ENCODE data around the gene IGFBP2.
"Not testable (repeated sequence)": the region's sequence is repeated elsewhere in the genome, so short reads cannot be mapped to it uniquely, and the experiment has no call there.

IGFBP2 gene, protein sequence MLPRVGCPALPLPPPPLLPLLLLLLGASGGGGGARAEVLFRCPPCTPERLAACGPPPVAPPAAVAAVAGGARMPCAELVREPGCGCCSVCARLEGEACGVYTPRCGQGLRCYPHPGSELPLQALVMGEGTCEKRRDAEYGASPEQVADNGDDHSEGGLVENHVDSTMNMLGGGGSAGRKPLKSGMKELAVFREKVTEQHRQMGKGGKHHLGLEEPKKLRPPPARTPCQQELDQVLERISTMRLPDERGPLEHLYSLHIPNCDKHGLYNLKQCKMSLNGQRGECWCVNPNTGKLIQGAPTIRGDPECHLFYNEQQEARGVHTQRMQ

DNA sequence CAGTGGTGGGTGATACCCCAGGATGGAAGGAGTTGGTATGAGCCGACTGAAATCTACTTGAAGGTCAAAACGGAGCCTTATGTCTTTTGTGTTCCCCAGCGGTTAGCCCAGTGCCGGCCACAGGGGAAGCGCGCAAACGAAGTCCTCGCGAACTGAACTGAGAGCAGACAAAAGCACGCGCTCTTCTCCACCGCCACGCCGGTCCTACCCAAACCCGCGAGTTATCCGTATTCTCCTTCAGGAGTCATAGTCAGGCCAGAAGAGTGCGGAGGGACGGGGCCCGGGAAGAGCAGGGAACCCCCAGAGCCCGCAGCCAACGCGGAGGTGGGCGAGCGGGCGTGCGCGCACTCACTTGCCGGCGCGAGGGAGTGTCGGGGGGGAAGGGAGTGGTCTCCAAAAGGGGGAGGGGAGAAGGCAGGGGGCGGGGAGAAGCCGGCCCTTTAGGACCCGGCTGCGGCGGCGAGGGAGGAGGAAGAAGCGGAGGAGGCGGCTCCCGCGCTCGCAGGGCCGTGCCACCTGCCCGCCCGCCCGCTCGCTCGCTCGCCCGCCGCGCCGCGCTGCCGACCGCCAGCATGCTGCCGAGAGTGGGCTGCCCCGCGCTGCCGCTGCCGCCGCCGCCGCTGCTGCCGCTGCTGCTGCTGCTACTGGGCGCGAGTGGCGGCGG lies at the start of gene IGFBP2:
TSS of gene IGFBP2 (plus strand) at position 469 of the 664 bp plus-strand sequence. CDS start at position 573, 104 bp downstream.
- peak in 1 of 3 experiments; percentile 0 for DNase-seq (ENCODE audit: low read depth in 3 of 3)

DNA sequence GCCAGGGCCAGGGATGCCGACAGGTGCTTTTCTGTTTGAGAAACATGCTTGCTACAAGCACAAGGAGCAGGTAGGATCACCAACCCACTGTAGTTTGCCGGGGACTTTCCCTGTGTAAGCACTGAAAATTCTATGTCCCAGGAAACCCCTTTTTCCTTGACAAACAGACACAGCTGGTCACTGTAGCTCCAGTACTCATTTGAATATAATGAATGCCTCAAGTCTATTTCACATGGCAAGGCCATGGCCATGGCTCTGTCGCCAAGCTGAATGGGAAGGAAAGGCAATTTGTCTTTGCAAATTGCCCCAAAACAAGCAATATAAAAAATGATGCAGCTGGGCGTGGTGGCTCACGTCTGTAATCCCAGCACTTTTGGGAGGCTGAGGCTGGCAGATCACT lies 49.6 kb upstream of the IGFBP2 start:
- DNase-seq (ENCODE audit: low read depth in 3 of 3): no peak

DNA sequence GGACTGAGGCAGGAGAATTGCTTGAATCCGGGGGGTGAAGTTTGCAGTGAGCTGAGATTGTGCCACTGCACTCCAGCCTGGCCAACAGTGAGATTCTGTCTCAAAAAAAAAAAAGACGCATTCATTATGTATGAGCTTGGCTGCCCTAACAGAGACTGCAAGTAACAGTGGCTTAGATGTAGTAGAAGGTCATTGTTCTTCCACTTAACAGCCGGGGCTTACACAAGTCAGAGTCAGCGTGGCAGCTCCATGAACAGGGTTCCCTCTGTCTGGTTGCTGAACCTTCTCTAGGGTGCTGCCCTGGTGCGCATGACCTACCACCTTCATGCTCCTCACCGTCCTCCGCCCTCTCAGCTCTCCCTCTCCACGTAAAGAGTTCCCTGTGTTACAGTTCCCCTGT lies 49.1 kb upstream of the IGFBP2 start:
- DNase-seq (ENCODE audit: low read depth in 3 of 3): no peak

- DNase-seq (ENCODE audit: low read depth in 3 of 3): no peak
These were observed 47.8 kb upstream of the IGFBP2 start for GRCh38 chr2:216585441-216585840.

GRCh38 chr2:216588861-216589710 lies 44.1 kb upstream of the IGFBP2 start:
- no peak for DNase-seq (ENCODE audit: low read depth in 3 of 3)

DNA sequence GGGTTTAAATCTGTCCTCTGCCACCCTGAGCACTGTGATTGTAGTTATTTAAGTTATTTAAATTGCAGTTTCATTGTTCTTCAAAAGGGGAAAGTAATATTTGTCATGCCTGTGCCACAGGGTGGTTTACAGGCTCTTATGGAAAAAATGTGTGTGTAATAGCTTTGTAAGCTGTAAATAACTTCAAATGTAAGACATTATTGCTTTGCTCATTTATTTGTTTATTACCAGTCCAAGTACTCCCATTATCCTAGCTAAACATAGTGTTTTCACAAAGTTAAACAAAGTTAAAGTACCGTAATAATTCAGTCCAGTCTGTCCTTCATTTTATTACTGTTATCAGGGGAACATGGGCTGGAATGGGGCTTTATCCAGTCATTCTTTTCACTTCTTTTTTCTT lies 43.4 kb upstream of the IGFBP2 start:
- no peak for DNase-seq (ENCODE audit: low read depth in 3 of 3)

DNA sequence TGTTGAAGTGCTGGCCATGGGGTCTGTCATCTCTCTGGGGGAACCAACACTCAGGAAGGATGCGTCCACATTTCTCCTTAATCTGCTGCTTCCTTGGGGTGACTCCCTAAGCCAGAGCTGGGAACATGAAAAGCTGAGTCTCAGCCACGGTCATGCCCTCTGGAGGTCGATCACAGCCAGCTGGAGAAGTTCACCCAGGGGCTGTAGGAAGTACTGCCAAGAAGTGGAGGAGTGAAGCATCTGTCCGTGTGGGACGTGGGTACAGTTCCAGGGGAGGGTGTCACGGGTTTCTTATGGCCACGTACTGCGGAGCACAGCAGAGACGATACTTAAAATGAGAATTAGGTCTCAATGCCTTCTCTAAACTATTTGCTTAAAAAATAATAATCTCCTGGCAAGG lies 42.4 kb upstream of the IGFBP2 start:
- DNase-seq (ENCODE audit: low read depth in 3 of 3): no peak

DNA sequence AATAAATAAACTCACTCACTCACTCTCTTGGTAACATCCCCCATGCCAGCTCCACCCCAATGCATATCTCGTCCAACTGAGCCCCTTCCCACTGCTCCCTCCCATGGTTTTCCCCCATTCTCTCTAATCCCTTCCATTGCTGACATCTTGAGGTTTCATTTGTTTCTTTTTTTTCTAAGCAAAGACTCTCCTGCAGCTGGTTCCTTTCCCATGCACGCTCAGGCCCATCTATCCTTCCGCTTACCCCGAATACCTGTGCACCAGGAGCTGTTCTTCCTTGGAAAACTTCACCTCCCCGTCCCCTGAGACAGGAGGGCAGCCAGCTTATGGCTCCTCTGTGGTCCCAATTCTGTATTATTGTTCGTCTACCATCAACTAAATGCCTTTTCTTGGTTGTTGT lies 41.7 kb upstream of the IGFBP2 start:
- no peak for DNase-seq (ENCODE audit: low read depth in 3 of 3)

DNA sequence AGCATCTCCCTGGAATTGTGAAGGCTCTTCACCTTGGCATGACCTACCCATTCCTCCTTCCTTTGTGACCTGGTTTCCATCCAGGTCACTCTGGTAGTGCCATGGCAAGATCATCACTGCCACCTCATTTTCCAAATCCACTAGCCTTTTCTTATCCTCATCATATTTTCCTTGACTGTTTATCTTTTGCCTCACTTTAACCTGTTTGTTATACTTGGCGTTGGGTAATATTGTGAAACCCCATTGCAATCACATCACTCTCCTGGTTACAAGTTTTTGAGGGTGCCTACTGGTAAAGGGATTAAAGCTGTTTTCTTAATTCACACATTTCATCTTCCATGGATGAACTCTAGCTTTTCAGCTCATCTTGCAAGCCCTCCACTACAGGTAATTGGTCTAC lies 39.1 kb upstream of the IGFBP2 start:
- no peak for DNase-seq (ENCODE audit: low read depth in 3 of 3)

DNA sequence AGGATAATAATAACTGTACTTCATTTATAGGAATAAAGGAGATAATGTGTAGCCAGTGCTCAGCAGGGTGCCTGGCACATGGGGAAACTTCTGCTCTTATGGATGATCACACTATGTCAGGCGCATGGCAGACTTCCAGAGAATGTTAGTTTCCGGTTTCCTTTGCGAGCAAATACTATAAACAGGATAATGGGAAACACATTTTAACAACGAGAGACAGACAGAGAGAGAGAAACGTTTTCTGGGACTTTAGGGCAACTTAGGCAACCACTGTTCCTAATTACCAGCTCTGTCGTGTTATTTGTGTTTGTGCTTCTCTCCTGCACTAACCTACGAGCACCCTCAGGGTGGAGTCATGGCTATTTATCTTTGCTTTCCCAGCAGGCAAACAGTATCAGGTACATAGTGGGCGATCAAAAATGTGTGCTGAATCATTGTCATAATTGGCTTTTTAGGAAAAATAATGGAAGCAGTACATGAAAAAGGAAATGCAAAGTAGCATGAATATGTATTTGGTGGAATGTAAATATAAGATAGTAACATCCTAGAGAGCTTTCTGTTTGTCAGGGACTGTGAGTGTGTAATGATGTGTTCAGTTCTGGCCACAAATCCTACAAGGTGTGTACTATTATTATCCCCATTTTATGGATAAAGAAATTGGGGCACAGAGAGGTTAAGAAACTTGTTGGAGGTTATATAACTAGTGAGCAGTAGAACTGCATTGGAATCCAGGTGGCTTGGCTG lies 36.8 kb upstream of the IGFBP2 start:
- no peak for DNase-seq (ENCODE audit: low read depth in 3 of 3)

- DNase-seq (ENCODE audit: low read depth in 3 of 3): no peak
These were observed 36.2 kb upstream of the IGFBP2 start for GRCh38 chr2:216596980-216597509.

DNA sequence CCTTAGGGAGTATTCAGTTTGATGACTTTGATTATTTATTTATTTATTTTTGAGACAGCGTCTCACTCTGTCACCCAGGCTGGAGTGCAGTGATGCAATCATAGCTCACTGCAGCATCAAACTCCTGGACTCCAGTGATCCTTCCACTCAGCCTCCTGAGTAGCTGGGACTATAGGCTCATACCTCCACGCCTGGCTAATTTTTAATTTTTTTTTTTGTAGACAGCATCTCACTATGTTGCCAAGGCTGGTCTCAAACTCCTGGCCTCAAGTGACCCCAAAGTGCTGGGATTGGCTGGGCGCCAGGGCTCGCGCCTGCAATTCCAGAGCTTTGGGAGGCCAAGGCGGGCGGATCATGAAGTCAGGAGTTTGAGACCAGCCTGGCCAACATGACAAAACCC lies 35.4 kb upstream of the IGFBP2 start:
- DNase-seq (ENCODE audit: low read depth in 3 of 3): not testable (repeated sequence)

GRCh38 chr2:216601632-216602409 lies 31.4 kb upstream of the IGFBP2 start:
- DNase-seq (ENCODE audit: low read depth in 3 of 3): no peak

- DNase-seq (ENCODE audit: low read depth in 3 of 3): no peak
These were observed 30.0 kb upstream of the IGFBP2 start for GRCh38 chr2:216603010-216603883.

DNA sequence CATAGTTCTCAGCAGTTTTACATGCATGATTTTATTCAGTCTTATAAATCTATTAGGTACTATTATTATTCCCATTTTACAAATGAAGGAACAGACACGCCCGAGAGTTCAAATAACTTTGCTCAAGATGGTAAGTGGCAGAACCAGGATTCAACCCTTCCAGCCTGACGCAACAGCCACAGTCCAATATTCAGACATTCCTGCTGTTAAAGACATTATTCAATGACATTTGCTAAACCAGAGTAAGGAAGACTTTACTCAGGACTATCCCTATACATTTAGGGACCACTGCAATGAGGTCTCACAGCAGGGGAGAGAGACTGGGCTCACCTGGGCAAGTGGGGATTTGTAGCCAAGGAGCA lies 29.4 kb upstream of the IGFBP2 start:
- DNase-seq (ENCODE audit: low read depth in 3 of 3): no peak

GRCh38 chr2:216604458-216604857 lies 28.8 kb upstream of the IGFBP2 start:
- no peak for DNase-seq (ENCODE audit: low read depth in 3 of 3)

GRCh38 chr2:216606551-216607276 lies 26.5 kb upstream of the IGFBP2 start:
- peak; percentile 4 to 27 (median 4) for DNase-seq (ENCODE audit: low read depth in 3 of 3)

DNA sequence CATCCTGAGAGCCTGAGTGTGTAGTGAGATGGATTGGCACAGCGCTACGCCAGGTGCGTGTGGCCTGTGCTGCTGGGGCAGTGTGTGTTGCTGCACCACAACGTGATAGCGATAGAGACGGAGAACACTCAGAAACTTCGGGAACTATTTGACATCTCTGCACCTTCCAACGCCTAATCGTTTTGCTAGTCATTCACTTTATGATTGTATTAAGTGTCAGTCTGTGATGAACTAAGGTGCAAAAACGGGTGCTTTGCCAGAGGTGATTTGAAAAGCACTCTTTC lies 26.0 kb upstream of the IGFBP2 start:
- DNase-seq (ENCODE audit: low read depth in 3 of 3): no peak

DNA sequence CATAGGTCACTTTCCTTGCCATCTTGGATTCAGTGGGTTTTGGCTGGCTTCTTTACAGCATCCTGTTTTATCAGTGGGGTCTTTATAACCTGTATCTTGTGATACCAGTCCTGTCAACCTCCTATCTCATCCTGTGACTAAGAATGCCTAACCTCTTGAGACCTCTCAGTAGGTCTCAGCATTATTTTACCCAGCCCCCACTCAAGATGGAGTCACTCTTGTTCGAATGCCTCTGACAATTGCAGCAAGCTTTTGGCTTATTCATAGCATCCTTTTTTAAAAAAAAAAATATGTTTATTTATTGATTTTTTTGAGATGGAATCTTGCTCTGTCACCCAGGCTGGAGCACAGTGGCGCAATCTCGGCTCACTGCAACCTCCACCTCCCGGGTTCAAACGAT lies 24.7 kb upstream of the IGFBP2 start:
- no peak for DNase-seq (ENCODE audit: low read depth in 3 of 3)

Measured in stimulated activated CD4-positive, alpha-beta T cell treated with anti-CD3 and anti-CD28 coated beads, TNF-alpha, amount 100 ng/mL, for 4 hours (primary cell).